ENCODE results near the gene SAMM50.
"Not testable (repeated sequence)": the region's sequence is repeated elsewhere in the genome, so short reads cannot be mapped to it uniquely, and the experiment has no call there.

Gene SAMM50

DNA sequence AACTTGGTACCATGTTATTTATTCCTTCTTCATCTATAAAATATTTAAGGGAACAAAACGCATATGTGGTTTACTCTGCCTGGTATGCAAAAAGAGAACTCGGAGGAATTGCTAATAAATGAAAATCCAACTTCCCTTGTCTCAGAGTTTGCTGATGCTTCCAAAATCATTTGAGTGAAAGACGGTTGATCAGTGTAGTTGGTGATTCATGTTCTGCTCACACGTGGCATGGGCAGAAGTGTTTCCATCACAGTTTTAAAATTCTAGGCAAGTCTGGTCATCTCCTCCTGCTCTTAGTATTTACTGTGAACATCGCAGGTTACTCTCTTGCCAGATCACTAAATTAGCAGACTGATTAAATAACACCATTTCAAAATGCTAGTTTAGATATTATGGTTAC, 56.9 kb downstream of the SAMM50 start:
- no peak overlapping the region for H3K4me3 ChIP-seq (ENCODE audit: severe bottlenecking)
- H3K36me3 ChIP-seq (ENCODE audit: low read depth), result no peaks in the 10 kb centered on the region
- ATAC-seq (ENCODE audit: low read depth) (no peak), DNase-seq (ENCODE audit: low spot score) (no peak)
- no peak overlapping the region for H3K27ac ChIP-seq (ENCODE audit: poor library complexity, severe bottlenecking)
- H3K4me1 ChIP-seq (ENCODE audit: insufficient read depth, poor library complexity, severe bottlenecking), result no peaks in the 10 kb centered on the region
- no peaks in the 10 kb centered on the region for H3K27me3 ChIP-seq (ENCODE audit: insufficient read depth, poor library complexity, severe bottlenecking)
- H3K9me3 ChIP-seq (ENCODE audit: severe bottlenecking), result no peaks in the 10 kb centered on the region
- TF ChIP-seq CTCF (IDR thresholded peaks at IDR 0.05; ENCODE audit: poor library complexity, severe bottlenecking), result no peak

DNA sequence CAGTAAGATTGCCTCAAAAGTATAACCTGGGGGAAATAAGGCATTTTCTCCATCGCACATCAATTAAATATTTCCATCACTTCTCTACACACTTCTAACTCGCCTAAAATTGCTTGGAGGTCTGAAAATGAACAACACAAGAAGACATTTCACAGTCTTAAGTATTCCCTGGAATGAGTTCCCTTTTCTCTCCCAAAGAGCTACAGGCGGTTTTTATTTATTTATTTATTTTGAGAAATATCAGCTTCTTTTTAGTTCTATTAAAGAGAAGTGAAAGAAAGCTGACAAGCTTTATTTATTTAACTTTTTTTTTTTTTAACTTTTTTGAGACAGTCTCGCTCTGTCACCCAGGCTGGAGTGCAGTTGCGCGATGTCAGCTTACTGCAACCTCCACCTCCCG, 57.3 kb downstream of the SAMM50 start:
- DNase-seq (ENCODE audit: low spot score), result no peak
- Histone ChIP-seq H3K36me3 (ENCODE audit: low read depth) (no peaks in the 10 kb centered on the region), H3K4me1 (ENCODE audit: insufficient read depth, poor library complexity, severe bottlenecking) (no peaks in the 10 kb centered on the region), H3K4me3 (ENCODE audit: severe bottlenecking) (no peak overlapping the region), H3K27ac (ENCODE audit: poor library complexity, severe bottlenecking) (no peak overlapping the region), H3K9me3 (ENCODE audit: severe bottlenecking) (no peaks in the 10 kb centered on the region), H3K27me3 (ENCODE audit: insufficient read depth, poor library complexity, severe bottlenecking) (no peaks in the 10 kb centered on the region)
- ATAC-seq (ENCODE audit: low read depth), result no peak
- TF ChIP-seq CTCF (IDR thresholded peaks at IDR 0.05; ENCODE audit: poor library complexity, severe bottlenecking), result no peak

DNA sequence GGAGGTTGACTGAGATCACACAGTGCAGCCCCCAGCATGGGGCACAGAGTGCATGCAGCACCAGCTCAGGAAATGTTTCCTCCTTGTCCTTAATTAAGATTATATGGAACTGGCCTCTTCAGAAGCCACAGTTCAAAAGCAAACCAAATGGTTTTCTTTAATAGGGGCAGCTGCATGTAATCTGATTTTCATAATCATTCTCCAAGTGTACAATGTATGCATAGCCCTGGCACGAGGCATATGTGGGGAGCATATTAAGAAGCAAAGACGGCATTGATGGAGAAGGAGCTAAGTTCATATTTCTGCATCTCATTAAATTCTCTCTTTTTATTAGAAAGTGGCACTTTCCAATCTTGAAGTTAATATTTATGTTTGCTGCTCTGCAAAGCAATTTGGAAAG, 59.0 kb downstream of the SAMM50 start:
- no peak overlapping the region for H3K4me3 ChIP-seq (ENCODE audit: severe bottlenecking)
- no peaks in the 10 kb centered on the region for H3K9me3 ChIP-seq (ENCODE audit: severe bottlenecking)
- DNase-seq (ENCODE audit: low spot score), result no peak
- H3K27ac ChIP-seq (ENCODE audit: poor library complexity, severe bottlenecking), result no peak overlapping the region
- no peaks in the 10 kb centered on the region for H3K4me1 ChIP-seq (ENCODE audit: insufficient read depth, poor library complexity, severe bottlenecking)
- no peak for ATAC-seq (ENCODE audit: low read depth)
- H3K36me3 ChIP-seq (ENCODE audit: low read depth), result no peaks in the 10 kb centered on the region
- TF ChIP-seq CTCF (IDR thresholded peaks at IDR 0.05; ENCODE audit: poor library complexity, severe bottlenecking), result no peak
- no peaks in the 10 kb centered on the region for H3K27me3 ChIP-seq (ENCODE audit: insufficient read depth, poor library complexity, severe bottlenecking)

GRCh38 chr22:44016586-44016985, 61.3 kb downstream of the SAMM50 start:
- not testable (repeated sequence) for H3K4me1 ChIP-seq (ENCODE audit: insufficient read depth, poor library complexity, severe bottlenecking); H3K4me3 ChIP-seq (ENCODE audit: severe bottlenecking); H3K9me3 ChIP-seq (ENCODE audit: severe bottlenecking); H3K36me3 ChIP-seq (ENCODE audit: low read depth); ATAC-seq (ENCODE audit: low read depth); H3K27ac ChIP-seq (ENCODE audit: poor library complexity, severe bottlenecking); DNase-seq (ENCODE audit: low spot score); H3K27me3 ChIP-seq (ENCODE audit: insufficient read depth, poor library complexity, severe bottlenecking)

GRCh38 chr22:44018594-44018993, 63.4 kb downstream of the SAMM50 start:
- DNase-seq (ENCODE audit: low spot score) (no peak), ATAC-seq (ENCODE audit: low read depth) (no peak)
- no peak overlapping the region for H3K4me3 ChIP-seq (ENCODE audit: severe bottlenecking)
- H3K36me3 ChIP-seq (ENCODE audit: low read depth), result no peaks in the 10 kb centered on the region
- no peaks in the 10 kb centered on the region for H3K9me3 ChIP-seq (ENCODE audit: severe bottlenecking)
- H3K27me3 ChIP-seq (ENCODE audit: insufficient read depth, poor library complexity, severe bottlenecking), result no peaks in the 10 kb centered on the region
- no peak overlapping the region for H3K27ac ChIP-seq (ENCODE audit: poor library complexity, severe bottlenecking)
- no peak for TF ChIP-seq CTCF (IDR thresholded peaks at IDR 0.05; ENCODE audit: poor library complexity, severe bottlenecking)
- H3K4me1 ChIP-seq (ENCODE audit: insufficient read depth, poor library complexity, severe bottlenecking), result peaks cover 10% of the 10 kb centered on the region
